H7 (cell line): ENCODE results near the gene SGCE. TPM values are rescaled to one million over a fixed set of nuclear protein-coding genes. Genes with fewer than 3 reads are reported as not detected.

ENCODE experiments used
- DNase-seq: peaks from one replicate; pipeline ENCODE4 v3.0.0; 2012
- H3K27me3 ChIP-seq: 2 replicates; pipeline ENCODE4 v1.6.0; 2011; ENCODE audit warnings: mild to moderate bottlenecking, low read length; ENCODE audit not compliant: control insufficient read depth, insufficient read depth
- H3K36me3 ChIP-seq: replicated peaks from 2 replicates; pipeline ENCODE4 v1.5.1; 2011; ENCODE audit warnings: low read length; ENCODE audit not compliant: control insufficient read depth, insufficient read depth
- H3K4me3 ChIP-seq: 2 replicates; pipeline ENCODE4 v1.5.1; 2011; ENCODE audit warnings: low read depth, mild to moderate bottlenecking, control low read depth, low read length, moderate library complexity; ENCODE audit not compliant: insufficient read depth
- total RNA-seq: library from RNA; depleted of rRNA; stranded (reverse); fragments of >200 nt; shearing (Covaris generic); gene quantifications from 2 replicates; pipeline ENCODE4 v1.2.3, GENCODE V29; 2014

Gene SGCE
- total RNA-seq, 1 experiment from 2014 or later = 25.8 TPM

DNA sequence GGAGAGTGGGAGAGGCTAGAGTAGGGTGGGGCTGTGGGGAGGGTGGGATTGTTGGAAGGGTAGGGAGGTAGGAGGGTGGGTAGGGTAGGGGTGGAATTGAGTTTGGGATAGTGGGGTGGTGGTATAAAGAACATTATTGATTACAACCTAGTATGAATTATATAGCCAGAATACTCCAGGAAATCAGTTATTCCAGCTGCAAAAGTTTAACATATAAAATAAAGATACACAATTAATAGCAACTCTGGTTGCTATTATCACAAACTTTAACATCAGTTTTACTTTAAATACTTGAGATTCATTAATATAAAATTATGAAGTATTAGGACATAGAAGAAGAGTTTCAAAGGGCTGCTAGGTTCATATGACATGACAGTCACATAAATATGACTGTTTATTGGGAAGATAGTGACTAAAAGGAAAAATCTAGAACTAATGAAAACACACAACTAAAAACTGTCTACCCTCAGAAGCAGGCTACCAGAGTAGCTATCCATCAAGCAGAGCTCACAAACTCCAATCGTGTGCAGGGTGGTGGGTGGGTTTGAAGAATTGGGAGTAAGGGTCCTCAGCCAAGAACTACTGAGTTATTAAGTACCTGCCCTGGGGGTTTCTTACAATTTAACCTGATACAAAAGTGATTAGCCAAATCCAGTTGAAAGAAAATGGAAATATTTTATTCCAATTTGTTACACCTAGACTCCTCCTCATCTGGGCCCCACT, 14.0 kb upstream of the SGCE start:
- Histone ChIP-seq H3K4me3 (no peak overlapping the region), H3K36me3 (no peaks in the 10 kb centered on the region), H3K27me3 (no peaks in the 10 kb centered on the region)
- no peak for DNase-seq

DNA sequence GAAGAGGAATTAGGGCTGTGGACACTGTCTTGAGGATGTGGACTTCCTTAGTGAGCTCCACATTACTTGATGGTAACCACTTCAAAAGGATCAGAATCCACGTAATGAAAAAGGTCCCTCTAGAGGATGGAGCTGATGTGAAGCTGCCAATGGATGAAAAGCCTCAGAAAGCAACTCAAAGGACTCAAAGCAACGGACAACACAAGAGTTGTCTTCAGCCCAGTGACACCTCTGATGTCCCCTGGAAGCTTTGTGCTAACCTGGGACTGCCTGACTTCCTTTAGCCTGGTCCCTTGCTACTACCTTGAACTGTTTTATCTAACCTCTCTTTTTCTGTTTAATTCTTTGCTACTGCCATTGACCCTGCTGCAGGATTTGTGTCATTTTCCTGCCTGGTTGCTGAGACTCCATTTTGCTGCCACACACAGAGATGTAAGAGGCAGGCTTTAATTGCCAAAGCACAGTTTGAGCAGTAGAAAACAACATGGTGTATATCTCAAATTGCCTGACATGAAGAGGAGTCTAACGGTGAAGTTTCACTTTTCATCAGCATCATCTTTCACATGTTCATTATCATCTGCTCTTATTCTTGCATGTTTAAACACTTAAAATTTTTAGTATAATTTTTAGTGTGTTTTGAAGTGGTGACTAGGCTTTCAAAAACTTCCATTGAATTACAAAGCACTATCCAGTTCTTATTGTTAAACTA, 11.1 kb upstream of the SGCE start:
- no peaks in the 10 kb centered on the region for H3K27me3 ChIP-seq
- H3K4me3 ChIP-seq = no peak overlapping the region
- no peak for DNase-seq
- H3K36me3 ChIP-seq = peaks cover 3% of the 10 kb centered on the region

DNA sequence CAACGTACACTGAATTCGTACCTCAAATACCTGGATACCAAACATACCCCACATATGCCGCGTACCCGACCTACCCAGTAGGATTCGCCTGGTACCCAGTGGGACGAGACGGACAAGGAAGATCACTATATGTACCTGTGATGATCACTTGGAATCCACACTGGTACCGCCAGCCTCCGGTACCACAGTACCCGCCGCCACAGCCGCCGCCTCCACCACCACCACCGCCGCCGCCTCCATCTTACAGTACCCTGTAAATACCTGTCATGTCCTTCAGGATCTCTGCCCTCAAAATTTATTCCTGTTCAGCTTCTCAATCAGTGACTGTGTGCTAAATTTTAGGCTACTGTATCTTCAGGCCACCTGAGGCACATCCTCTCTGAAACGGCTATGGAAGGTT, 9.5 kb upstream of the SGCE start:
- Histone ChIP-seq H3K4me3 (no peak overlapping the region), H3K27me3 (no peaks in the 10 kb centered on the region), H3K36me3 (peaks cover 3% of the 10 kb centered on the region)
- DNase-seq = no peak

DNA sequence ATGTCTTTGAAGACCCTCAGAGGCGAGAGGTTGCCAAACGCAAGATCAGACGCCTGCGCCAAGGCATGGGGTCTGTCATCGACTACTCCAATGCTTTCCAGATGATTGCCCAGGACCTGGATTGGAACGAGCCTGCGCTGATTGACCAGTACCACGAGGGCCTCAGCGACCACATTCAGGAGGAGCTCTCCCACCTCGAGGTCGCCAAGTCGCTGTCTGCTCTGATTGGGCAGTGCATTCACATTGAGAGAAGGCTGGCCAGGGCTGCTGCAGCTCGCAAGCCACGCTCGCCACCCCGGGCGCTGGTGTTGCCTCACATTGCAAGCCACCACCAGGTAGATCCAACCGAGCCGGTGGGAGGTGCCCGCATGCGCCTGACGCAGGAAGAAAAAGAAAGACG, 8.1 kb upstream of the SGCE start:
- Histone ChIP-seq H3K27me3 (no peaks in the 10 kb centered on the region), H3K4me3 (no peak overlapping the region), H3K36me3 (peaks cover 3% of the 10 kb centered on the region)
- no peak for DNase-seq

DNA sequence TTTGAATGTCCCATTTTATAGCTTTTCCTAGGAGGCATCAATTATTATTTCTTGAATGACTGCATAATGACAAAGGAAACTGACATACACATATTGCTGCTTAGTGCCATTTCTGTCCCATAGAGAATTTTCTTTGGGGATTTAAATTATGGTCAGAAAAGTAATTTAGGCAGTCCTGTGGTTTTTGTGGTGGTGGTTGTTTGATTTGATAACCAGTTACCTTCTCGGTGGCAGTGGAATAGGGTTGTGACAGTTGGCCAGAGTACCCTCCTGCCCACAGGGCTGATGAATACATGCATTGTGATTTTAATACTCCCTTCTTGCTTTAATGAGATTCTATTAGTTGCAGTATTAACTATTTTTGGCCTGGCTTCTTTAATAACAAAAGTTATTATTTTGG, 6.6 kb upstream of the SGCE start:
- no peak overlapping the region for H3K4me3 ChIP-seq
- DNase-seq = no peak
- H3K36me3 ChIP-seq = peaks cover 3% of the 10 kb centered on the region
- H3K27me3 ChIP-seq = no peaks in the 10 kb centered on the region

- peaks cover 3% of the 10 kb centered on the region for H3K36me3 ChIP-seq
- peaks cover 1% of the 10 kb centered on the region for H3K27me3 ChIP-seq
- no peak for DNase-seq
- H3K4me3 ChIP-seq = no peak overlapping the region
Measured at GRCh38 chr7:94660006-94660405, 4.1 kb upstream of the SGCE start.

- Histone ChIP-seq H3K36me3 (peaks cover 2% of the 10 kb centered on the region; the same call in 1 of the 2 replicates), H3K4me3 (no peak overlapping the region), H3K27me3 (peaks cover 7% of the 10 kb centered on the region)
- no peak for DNase-seq
Measured at GRCh38 chr7:94658826-94659225, 2.9 kb upstream of the SGCE start.

DNA sequence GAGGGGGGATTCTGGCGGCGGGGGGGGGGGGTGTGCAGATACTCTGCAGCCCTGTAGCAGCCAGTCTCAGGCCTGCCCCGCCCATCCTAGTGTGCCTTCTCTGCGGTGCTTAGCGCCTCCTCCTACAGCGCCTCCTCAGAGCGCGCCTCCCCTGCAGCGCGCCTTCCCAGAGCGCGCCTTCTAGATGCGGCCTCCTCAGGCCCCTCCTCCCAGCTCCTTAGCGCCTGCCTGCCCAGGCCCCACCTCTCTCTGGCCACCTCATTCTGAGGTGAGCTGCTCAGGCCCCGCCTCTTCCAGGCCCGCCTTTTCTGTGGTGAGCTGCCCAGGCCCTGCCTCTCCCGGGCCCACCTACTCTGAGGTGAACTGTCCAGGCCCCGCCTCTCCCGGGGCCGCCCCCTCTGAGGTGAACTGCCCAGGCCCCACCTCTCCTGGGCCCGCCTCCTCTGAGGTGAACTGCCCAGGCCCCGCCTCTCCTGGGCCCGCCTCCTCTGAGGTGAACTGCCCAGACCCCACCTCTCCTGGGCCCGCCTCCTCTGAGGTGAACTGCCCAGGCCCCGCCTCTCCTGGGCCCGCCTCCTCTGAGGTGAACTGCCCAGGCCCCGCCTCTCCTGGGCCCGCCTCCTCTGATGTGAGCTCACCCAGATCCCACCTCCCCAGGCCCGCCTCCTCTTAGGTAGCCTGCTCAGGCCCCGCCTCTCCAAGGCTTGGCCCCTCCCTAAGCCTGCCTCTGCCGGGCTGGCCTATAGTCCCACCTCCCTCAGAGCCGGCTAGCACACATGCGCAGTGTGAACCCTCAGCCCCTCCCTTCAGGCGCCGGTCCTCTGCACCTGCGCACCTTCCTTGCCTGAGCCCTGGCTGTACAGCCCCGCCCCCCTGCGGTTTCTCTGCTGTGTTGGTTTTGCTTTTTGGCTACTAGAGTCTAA, 2.1 kb upstream of the SGCE start:
- H3K4me3 ChIP-seq = no peak overlapping the region; the same call in 1 of the 2 replicates
- no peaks in the 10 kb centered on the region for H3K36me3 ChIP-seq
- peak; percentile 83 for DNase-seq
- H3K27me3 ChIP-seq = peaks cover 7% of the 10 kb centered on the region

DNA sequence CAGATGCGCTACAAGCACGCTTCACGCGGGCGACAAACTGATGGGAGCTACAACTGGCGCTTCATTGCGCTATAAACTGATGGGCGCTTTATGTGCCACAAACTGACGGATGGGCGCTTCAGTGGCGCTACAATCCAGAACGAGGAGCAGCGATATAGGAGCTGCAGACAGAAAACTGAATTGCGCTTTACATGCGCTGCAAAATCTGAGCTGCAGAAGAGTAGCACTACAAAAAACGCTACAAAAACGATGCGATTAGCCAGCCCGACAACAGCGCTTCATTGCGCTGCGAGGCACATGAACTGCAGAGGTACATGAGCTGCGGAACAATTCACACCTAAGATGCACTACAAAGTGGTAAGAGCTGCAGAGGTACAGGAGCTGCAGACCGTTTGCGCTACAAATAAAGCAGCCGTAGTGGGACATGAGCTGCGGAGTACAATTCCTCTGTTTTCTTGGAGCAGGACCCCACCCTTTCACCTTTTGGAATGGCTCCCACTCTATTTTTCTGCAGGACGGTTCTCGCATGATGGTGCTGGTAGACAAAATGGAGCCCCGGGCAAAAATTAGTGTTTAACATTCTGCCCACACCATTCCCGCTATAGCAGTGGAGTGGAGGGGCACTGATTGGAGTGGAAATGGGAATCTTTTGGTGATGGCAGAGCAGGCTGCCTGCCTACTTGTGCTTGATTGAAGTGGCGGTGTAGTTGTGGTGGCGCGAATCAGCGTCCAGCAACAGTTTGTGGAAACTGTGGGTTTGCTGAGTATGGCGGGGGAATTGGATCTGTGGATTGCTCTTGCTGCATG, 1.2 kb upstream of the SGCE start:
- Histone ChIP-seq H3K27me3 (peaks cover 7% of the 10 kb centered on the region), H3K4me3 (peak overlapping the region; percentile 53), H3K36me3 (no peaks in the 10 kb centered on the region)
- no peak for DNase-seq

DNA sequence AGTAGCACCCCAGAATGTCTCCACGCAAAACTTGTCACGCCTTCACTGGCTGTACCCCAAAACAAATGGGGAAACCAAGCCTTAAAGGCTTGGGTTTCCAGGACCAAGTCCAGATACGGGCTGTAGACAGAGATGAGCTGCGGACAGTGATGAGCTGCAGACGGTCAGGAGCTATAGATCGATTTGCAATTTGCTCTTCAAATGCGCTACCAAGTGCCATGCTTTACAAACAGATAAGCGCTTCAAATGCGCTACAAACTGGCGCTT, 658 bp upstream of the SGCE start:
- peak overlapping the region; percentile 53 for H3K4me3 ChIP-seq
- DNase-seq = no peak

GRCh38 chr7:94655126-94655847, 646 bp downstream of the SGCE start:
- no peak for DNase-seq
- Histone ChIP-seq H3K36me3 (no peaks in the 10 kb centered on the region), H3K4me3 (peak overlapping the region; percentile 90), H3K27me3 (peaks cover 7% of the 10 kb centered on the region)

More for the DNA sequence above, 658 bp upstream of the SGCE start:
- peaks cover 7% of the 10 kb centered on the region for H3K27me3 ChIP-seq
- H3K36me3 ChIP-seq = no peaks in the 10 kb centered on the region

DNA sequence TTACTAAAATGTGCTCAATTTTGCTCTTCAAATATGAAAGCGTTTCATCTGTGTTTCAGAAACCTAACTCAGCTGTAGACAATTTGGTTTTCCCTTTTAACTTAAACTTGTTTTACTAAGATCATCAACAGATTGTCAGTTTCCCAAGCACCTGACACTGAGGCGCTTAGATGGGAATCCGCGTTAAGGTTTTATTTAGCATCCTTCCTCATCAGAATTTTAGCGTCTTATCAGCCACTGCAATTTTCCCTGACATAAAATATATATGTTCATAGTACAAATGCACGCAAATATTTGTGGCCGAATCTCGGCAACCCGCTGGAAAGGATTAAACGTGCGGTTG, 1.2 kb downstream of the SGCE start:
- no peak for DNase-seq
- Histone ChIP-seq H3K36me3 (no peaks in the 10 kb centered on the region), H3K27me3 (peaks cover 7% of the 10 kb centered on the region), H3K4me3 (peak overlapping the region; percentile 90)

DNA sequence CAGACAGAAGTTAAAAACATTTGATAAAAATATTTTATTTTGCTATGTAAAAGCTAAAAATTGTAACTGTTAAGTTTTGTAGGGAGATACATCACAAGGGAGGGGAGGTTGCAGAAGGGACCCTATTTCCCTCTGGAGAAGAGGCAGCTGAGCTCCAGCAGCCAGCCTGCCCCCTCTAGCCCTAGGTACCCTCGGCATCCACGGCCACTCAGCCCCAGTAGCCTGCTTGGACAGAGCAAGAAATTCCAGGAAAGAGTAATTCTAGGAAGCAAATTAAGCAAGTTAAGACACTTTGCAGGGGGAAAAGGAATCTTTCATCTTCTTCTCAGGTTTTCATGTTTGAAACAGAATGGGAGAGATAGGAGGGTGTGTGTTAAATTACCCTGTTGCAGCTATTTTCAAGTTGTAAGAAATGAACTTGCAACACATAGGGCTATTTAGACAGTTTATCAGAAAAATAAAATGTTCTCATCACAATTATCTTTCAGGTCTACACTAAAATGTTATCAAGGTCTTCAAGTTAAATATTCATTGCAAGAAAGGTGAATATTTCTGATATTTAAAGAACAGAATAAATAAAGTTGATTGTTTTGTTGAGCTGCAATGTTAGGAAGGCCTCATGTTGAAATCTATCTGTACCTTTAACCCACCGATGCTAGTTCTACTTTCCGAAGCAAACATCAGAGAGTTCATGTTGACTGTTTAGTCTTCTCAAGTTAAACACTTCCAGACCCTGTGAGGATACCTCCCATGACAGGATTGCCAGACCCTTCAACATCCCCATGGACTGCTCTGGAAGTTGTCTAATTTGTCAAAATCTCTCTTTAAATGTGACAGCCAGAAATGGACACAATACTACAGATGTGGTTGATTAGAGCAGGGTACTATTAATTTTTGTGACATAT, 5.5 kb downstream of the SGCE start:
- DNase-seq = no peak
- H3K27me3 ChIP-seq = peaks cover 7% of the 10 kb centered on the region
- H3K36me3 ChIP-seq = no peaks in the 10 kb centered on the region
- H3K4me3 ChIP-seq = no peak overlapping the region
